Left cardiac atrium (tissue), 4 donors: ENCODE measurements around the gene PROC. TPM values are rescaled to one million over a fixed set of nuclear protein-coding genes. Genes with fewer than 3 reads are reported as not detected.
A peak's percentile ranks its signal among the peaks of the same experiment; 100 is the strongest.
"Not testable (repeated sequence)": the region's sequence is repeated elsewhere in the genome, so short reads cannot be mapped to it uniquely, and the experiment has no call there.

Source experiments
- ATAC-seq, 2 donors: fragments of 200-7000 bp; cut with Tn5 transposase; one replicate each; pipeline ENCODE4 v1.9.1; 2020; ENCODE audit warnings: mild to moderate bottlenecking in 2 of 2, moderate library complexity in 2 of 2
- DNase-seq: peaks from one replicate; pipeline ENCODE4 v3.0.0-alpha.2; 2020
- intact Hi-C, 2 donors: fragments of 100-400 bp; cut with DNase I; formaldehyde crosslinking; loops; one replicate each; pipeline versions ENCODE4 v1.14.1 to v1.15.1; 2022 to 2023
- total RNA-seq, 2 donors: library from RNA; stranded (reverse); fragmentation: NEBNext Ultra II Directional; extraction: Animal tissue kit (Norgen Biotek cat#: 25700); gene quantifications; one replicate each; pipeline ENCODE4 v1.2.1, GENCODE V29; 2021
- donor health status: DM: no; HTN: yes; CAD: no.
- donor health status: DM: no; HTN: yes; CAD: no; lungs with severe emphysema.
- donor health status: DM: yes; HTN: yes; CAD: no.
- donor health status: Dilated cardiomyopathy.

PROC gene
- total RNA-seq, 2 donors from 2014 or later, result not detected

- DNase-seq, result no peak
Observed at GRCh38 chr2:127439343-127439742, 21.1 kb downstream of the PROC start.

GRCh38 chr2:127448526-127448925 is 30.3 kb downstream of the PROC start:
- intact Hi-C loops, result no loop called here
- DNase-seq, result no peak
- ATAC-seq, result no peak

More at GRCh38 chr2:127439343-127439742, 21.1 kb downstream of the PROC start:
- intact Hi-C loops, result no loop called here
- ATAC-seq, result no peak

DNA sequence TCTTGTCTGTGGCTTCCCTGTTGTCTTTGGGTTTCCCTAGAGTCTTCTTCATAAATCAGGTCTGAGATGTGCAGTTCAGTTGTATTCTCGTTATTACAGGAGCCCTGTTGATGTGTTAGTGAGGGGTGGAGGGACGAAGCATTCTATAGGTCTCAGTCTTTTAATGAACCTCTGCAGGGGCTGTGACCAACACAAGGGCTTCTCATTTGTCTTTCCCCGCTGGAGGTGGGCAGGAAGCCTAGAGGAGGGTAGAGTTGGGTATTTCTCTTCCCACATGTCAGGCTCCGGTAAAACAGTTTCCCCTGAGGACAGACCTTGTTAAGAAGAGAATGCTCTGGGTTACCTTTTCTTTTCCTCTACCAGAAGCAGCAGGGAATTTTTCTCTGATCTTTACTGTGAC is 31.2 kb downstream of the PROC start:
- no peak for ATAC-seq
- DNase-seq, result no peak
- intact Hi-C loops, result no loop called here

- DNase-seq (no peak), ATAC-seq (no peak)
- intact Hi-C loops, result no loop called here
Observed at GRCh38 chr2:127449898-127450297, 31.7 kb downstream of the PROC start.

DNA sequence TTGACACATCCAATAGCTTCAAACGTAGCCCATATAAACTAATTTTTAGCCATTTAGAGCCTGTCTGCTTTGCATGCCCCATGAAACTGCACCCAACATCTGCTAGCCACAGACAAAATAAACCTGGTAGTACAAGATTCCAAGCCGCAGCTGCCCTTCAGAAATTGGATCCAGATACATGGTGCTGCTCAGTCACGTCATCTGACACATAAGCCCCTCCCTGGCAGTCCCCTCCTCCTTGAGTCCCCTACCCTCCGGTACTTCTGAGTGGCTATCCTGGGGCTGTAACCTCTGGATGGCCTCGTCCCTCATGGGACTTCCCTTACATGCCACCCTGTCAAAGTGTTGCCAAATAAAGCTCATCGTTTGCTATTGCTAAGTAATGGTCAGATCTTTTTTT is 33.8 kb downstream of the PROC start:
- DNase-seq (no peak), ATAC-seq (no peak)
- intact Hi-C loops, result no loop called here

DNA sequence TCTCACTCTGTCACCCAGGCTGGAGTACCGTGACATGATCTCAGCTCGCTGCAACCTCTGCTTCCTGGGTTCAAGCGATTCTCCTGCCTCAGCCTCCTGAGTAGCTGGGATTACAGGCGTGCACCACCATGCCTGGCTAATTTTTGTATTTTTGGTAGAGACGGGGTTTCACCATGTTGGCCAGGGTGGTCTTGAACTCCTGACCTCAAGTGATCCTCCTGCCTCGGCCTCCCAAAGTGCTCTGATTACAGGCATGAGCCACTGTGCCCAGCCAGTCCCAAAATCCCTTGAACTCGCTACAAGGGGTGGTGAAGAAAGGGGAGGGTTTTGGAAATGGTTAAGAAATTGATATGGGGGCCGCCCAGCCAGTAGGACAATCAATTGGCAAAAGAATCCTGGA is 34.2 kb downstream of the PROC start:
- not testable (repeated sequence) for ATAC-seq, DNase-seq

GRCh38 chr2:127453013-127453391 is 34.8 kb downstream of the PROC start:
- intact Hi-C loops, result no loop called here

More for the DNA sequence above, 34.2 kb downstream of the PROC start:
- intact Hi-C loops, result not testable (repeated sequence)

DNA sequence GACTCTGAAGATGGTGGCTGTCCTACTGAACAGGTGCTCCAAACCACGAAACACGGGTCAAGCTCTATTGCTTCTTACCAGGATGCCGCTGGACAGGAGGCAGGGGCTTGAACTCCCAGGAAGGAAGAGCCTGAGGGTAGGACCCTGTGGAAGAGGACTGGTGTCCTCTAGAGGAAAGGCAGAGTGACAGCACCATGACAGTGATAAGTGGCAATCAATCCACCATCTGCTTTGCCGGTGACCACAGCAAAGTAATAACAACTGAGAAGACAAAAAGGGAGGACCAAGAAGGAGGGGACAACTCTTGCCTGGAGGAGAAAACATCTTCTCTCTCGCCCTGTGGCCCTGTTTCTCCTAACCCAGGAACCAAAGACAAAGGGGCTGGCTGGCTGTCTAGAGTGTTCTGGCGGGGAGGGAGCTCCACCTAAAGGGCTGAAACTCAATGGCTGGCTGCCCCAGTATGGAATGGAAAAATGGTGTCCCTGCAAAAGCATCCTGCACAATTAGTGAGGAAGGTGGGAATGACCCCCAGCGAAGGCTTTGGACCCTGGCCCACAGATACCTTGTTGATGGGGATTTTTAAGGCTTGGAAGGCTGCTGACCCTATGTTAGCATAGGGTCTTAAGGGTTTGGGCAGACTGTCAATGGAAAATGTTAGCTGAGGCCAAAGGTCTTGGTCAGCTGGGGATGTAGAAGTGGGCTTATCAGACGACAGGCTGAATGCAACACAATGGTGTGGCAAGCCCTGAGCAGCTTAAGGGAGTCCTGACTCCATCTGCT is 35.4 kb downstream of the PROC start:
- ATAC-seq, result no peak
- no peak for DNase-seq
- intact Hi-C loops, result no loop called here

More at GRCh38 chr2:127453013-127453391, 34.8 kb downstream of the PROC start:
- ATAC-seq, result no peak
- DNase-seq, result no peak

- ATAC-seq, result no peak
- DNase-seq, result no peak
Observed at GRCh38 chr2:127454595-127455565, 36.7 kb downstream of the PROC start.

GRCh38 chr2:127455566-127456493 is 37.6 kb downstream of the PROC start:
- no peak for DNase-seq
- intact Hi-C loops, result no loop called here
- ATAC-seq, result no peak

More at GRCh38 chr2:127454595-127455565, 36.7 kb downstream of the PROC start:
- intact Hi-C loops, result no loop called here

GRCh38 chr2:127456960-127457359 is 38.7 kb downstream of the PROC start:
- intact Hi-C loops, result no loop called here
- ATAC-seq, result no peak

GRCh38 chr2:127462461-127462860 is 44.2 kb downstream of the PROC start:
- no peak for DNase-seq
- intact Hi-C loops, result no loop called here

More at GRCh38 chr2:127456960-127457359, 38.7 kb downstream of the PROC start:
- no peak for DNase-seq

DNA sequence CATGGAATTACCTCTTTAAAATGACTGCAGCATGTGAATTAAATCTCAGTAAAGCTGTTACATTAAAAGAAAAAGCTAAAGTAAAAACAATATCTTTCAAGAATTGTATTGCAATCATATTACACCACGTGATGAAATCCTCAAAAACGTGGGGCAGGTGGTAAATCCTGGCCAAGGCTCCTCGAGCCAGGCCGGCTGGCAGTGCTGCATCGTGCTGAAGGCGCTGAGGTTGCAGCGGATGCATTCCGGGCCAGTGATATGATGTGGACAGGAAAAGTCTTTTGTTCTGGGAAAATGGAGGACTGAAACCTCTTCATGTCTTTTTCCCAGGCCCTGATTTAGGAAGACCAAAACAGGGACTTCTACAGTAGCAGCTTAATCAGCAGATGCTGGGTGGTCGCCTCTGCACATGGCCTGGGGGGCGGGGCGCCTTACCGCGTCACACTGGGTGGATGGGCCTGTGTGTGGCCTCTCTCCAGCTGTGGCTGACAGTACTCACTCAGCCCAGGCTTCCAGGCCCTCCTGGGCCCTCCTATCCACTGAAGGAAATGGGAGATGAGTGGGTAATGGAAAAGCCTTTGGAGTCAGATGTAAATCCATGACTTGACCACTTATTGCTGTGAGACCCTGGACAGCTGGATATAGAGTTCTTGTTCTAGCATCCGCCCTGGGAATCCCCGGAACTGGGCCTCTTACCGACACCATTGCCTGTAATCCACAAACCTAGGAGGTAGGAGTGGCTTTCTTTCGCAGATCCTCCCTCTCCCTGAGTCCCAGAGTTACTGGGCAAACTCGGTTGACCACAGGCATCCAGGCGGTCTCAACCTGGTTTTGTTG is 45.1 kb downstream of the PROC start:
- intact Hi-C loops, result no loop called here
- DNase-seq, result no peak
- ATAC-seq, result peak in 1 of 2 donors; percentile 27

More at GRCh38 chr2:127462461-127462860, 44.2 kb downstream of the PROC start:
- ATAC-seq, result no peak

GRCh38 chr2:127464470-127465257 is 46.4 kb downstream of the PROC start:
- intact Hi-C loops, result no loop called here
- ATAC-seq, result no peak
- DNase-seq, result no peak

- intact Hi-C loops, result no loop called here
- ATAC-seq, result no peak
- no peak for DNase-seq
Observed at GRCh38 chr2:127465258-127465657, 47.0 kb downstream of the PROC start.

- intact Hi-C loops, result no loop called here
- DNase-seq (no peak), ATAC-seq (no peak)
Observed at GRCh38 chr2:127469051-127469450, 50.8 kb downstream of the PROC start.

DNA sequence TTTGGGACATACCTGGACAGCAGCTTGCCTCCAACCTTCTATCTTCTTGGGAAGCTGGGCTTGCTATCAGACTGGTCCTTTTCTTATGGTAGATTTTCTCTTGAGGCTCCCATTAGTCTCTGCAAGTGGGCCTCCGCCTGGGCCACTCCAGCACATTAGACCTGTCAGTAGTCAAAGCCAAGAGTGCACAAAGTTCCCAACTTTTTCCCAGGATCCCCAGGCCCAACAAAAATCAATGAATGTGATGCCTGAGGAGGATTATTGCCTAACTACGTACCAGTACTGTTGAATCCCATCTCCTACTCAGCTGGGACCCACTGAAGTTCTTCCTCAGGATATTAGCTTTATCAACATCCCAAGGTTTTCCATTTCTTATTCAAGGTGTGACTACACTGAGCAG is 51.7 kb downstream of the PROC start:
- DNase-seq (no peak), ATAC-seq (no peak)
- intact Hi-C loops, result loop anchor here in 1 of 2 donors (10.0 kb wide), 1 partner anchor 145 kb away; no protein-coding TSS in a partner anchor
